ENCODE data around the gene LIPH. TPM values are rescaled to one million over a fixed set of nuclear protein-coding genes. Genes with fewer than 3 reads are reported as not detected.
"Not testable (repeated sequence)": the region's sequence is repeated elsewhere in the genome, so short reads cannot be mapped to it uniquely, and the experiment has no call there.

Gene LIPH
- total RNA-seq, 2 experiments from 2014 or later, result not detected

GRCh38 chr3:185479373-185479945, 72.9 kb downstream of the LIPH start:
- DNase-seq, result no peak
- no peak for ATAC-seq
- POLR2A ChIA-PET, result no interaction called here
- peaks cover 36% of the 10 kb centered on the region for H3K36me3 Mint-ChIP-seq (ENCODE audit: low read depth)
- H3K27ac Mint-ChIP-seq, result no peak overlapping the region
- no peaks in the 10 kb centered on the region for H3K27me3 Mint-ChIP-seq (ENCODE audit: low read depth)
- peaks cover 14% of the 10 kb centered on the region for H3K4me1 Mint-ChIP-seq (ENCODE audit: low read depth)
- CTCF ChIA-PET, result interaction anchor here (2.1 kb wide), 1 partner anchor 80 kb away, joined by 4 read pairs; no protein-coding TSS in a partner anchor
- H3K4me3 Mint-ChIP-seq, result no peak overlapping the region
- H3K9me3 Mint-ChIP-seq (ENCODE audit: insufficient read depth), result peaks cover 10% of the 10 kb centered on the region

GRCh38 chr3:185477316-185477715, 75.1 kb downstream of the LIPH start:
- ChIA-PET CTCF (interaction anchor here (1.0 to 2.1 kb wide), 2 partner anchors 16 to 82 kb away, joined by 3 to 4 read pairs; no protein-coding TSS in a partner anchor), POLR2A (no interaction called here)
- Mint-ChIP-seq H3K27ac (no peak overlapping the region), H3K36me3 (ENCODE audit: low read depth) (peaks cover 31% of the 10 kb centered on the region), H3K27me3 (ENCODE audit: low read depth) (no peaks in the 10 kb centered on the region), H3K4me3 (no peak overlapping the region), H3K9me3 (ENCODE audit: insufficient read depth) (no peaks in the 10 kb centered on the region), H3K4me1 (ENCODE audit: low read depth) (no peaks in the 10 kb centered on the region)
- ATAC-seq (no peak), DNase-seq (no peak)

- H3K27ac Mint-ChIP-seq; CTCF ChIA-PET; ATAC-seq; H3K27me3 Mint-ChIP-seq (ENCODE audit: low read depth); DNase-seq; H3K4me3 Mint-ChIP-seq; H3K9me3 Mint-ChIP-seq (ENCODE audit: insufficient read depth); H3K4me1 Mint-ChIP-seq (ENCODE audit: low read depth); POLR2A ChIA-PET: not testable (repeated sequence)
- H3K36me3 Mint-ChIP-seq (ENCODE audit: low read depth), result peaks cover 17% of the 10 kb centered on the region
These were observed 77.5 kb downstream of the LIPH start for GRCh38 chr3:185474922-185475321.

- Mint-ChIP-seq H3K36me3 (ENCODE audit: low read depth) (peaks cover 16% of the 10 kb centered on the region), H3K4me3 (no peak overlapping the region), H3K4me1 (ENCODE audit: low read depth) (no peaks in the 10 kb centered on the region), H3K27ac (no peak overlapping the region), H3K27me3 (ENCODE audit: low read depth) (no peaks in the 10 kb centered on the region), H3K9me3 (ENCODE audit: insufficient read depth) (no peaks in the 10 kb centered on the region)
- DNase-seq, result no peak
- no peak for ATAC-seq
- CTCF ChIA-PET, result no interaction called here
- POLR2A ChIA-PET, result no interaction called here
These were observed 79.0 kb downstream of the LIPH start for GRCh38 chr3:185473290-185473815.

GRCh38 chr3:185470323-185470722, 82.1 kb downstream of the LIPH start:
- Mint-ChIP-seq H3K4me3 (no peak overlapping the region), H3K4me1 (ENCODE audit: low read depth) (no peaks in the 10 kb centered on the region), H3K27ac (no peak overlapping the region), H3K9me3 (ENCODE audit: insufficient read depth) (no peaks in the 10 kb centered on the region), H3K27me3 (ENCODE audit: low read depth) (no peaks in the 10 kb centered on the region), H3K36me3 (ENCODE audit: low read depth) (peaks cover 10% of the 10 kb centered on the region)
- DNase-seq (no peak), ATAC-seq (no peak)
- ChIA-PET CTCF (interaction anchor here (1.1 to 2.1 kb wide), 4 partner anchors 9 to 89 kb away, joined by 3 to 7 read pairs (median 5); no protein-coding TSS in a partner anchor), POLR2A (no interaction called here)

- Mint-ChIP-seq H3K36me3 (ENCODE audit: low read depth) (peaks cover 7% of the 10 kb centered on the region), H3K27me3 (ENCODE audit: low read depth) (no peaks in the 10 kb centered on the region), H3K27ac (no peak overlapping the region), H3K4me1 (ENCODE audit: low read depth) (no peaks in the 10 kb centered on the region), H3K4me3 (no peak overlapping the region), H3K9me3 (ENCODE audit: insufficient read depth) (no peaks in the 10 kb centered on the region)
- ATAC-seq (no peak), DNase-seq (no peak)
- CTCF ChIA-PET, result interaction anchor here (1.1 to 2.1 kb wide), 5 partner anchors 9 to 90 kb away, joined by 3 to 7 read pairs (median 5); no protein-coding TSS in a partner anchor
- POLR2A ChIA-PET, result no interaction called here
These were observed 82.8 kb downstream of the LIPH start for GRCh38 chr3:185469542-185469941.

- H3K4me3 Mint-ChIP-seq; ATAC-seq; H3K36me3 Mint-ChIP-seq (ENCODE audit: low read depth); CTCF ChIA-PET; H3K9me3 Mint-ChIP-seq (ENCODE audit: insufficient read depth); H3K4me1 Mint-ChIP-seq (ENCODE audit: low read depth); DNase-seq; H3K27ac Mint-ChIP-seq; H3K27me3 Mint-ChIP-seq (ENCODE audit: low read depth); POLR2A ChIA-PET: not testable (repeated sequence)
These were observed 86.3 kb downstream of the LIPH start for GRCh38 chr3:185466123-185466522.

GRCh38 chr3:185465471-185465870, 86.9 kb downstream of the LIPH start:
- CTCF ChIA-PET, result no interaction called here
- H3K4me1 Mint-ChIP-seq (ENCODE audit: low read depth), result no peaks in the 10 kb centered on the region
- DNase-seq (no peak), ATAC-seq (no peak)
- H3K4me3 Mint-ChIP-seq, result no peak overlapping the region
- H3K27ac Mint-ChIP-seq, result no peak overlapping the region
- H3K9me3 Mint-ChIP-seq (ENCODE audit: insufficient read depth), result no peaks in the 10 kb centered on the region
- no peaks in the 10 kb centered on the region for H3K36me3 Mint-ChIP-seq (ENCODE audit: low read depth)
- no peaks in the 10 kb centered on the region for H3K27me3 Mint-ChIP-seq (ENCODE audit: low read depth)
- POLR2A ChIA-PET, result no interaction called here

- DNase-seq (no peak), ATAC-seq (no peak)
- H3K9me3 Mint-ChIP-seq (ENCODE audit: insufficient read depth), result no peaks in the 10 kb centered on the region
- no peak overlapping the region for H3K27ac Mint-ChIP-seq
- H3K4me1 Mint-ChIP-seq (ENCODE audit: low read depth), result no peaks in the 10 kb centered on the region
- POLR2A ChIA-PET, result no interaction called here
- H3K36me3 Mint-ChIP-seq (ENCODE audit: low read depth), result no peaks in the 10 kb centered on the region
- CTCF ChIA-PET, result interaction anchor here (0.7 to 2.6 kb wide), 5 partner anchors 9 to 199 kb away, joined by 3 to 17 read pairs (median 4); no protein-coding TSS in a partner anchor
- no peaks in the 10 kb centered on the region for H3K27me3 Mint-ChIP-seq (ENCODE audit: low read depth)
- H3K4me3 Mint-ChIP-seq, result no peak overlapping the region
These were observed 91.6 kb downstream of the LIPH start for GRCh38 chr3:185460719-185461350.

GRCh38 chr3:185460309-185460708, 92.1 kb downstream of the LIPH start:
- Mint-ChIP-seq H3K27me3 (ENCODE audit: low read depth) (no peaks in the 10 kb centered on the region), H3K9me3 (ENCODE audit: insufficient read depth) (no peaks in the 10 kb centered on the region), H3K4me1 (ENCODE audit: low read depth) (no peaks in the 10 kb centered on the region), H3K27ac (no peak overlapping the region), H3K36me3 (ENCODE audit: low read depth) (no peaks in the 10 kb centered on the region), H3K4me3 (no peak overlapping the region)
- ChIA-PET POLR2A (no interaction called here), CTCF (interaction anchor here (1.1 to 2.6 kb wide), 4 partner anchors 10 to 99 kb away, joined by 3 to 17 read pairs (median 4); no protein-coding TSS in a partner anchor)
- no peak for ATAC-seq
- no peak for DNase-seq

GRCh38 chr3:185457376-185457775, 95.0 kb downstream of the LIPH start:
- Mint-ChIP-seq H3K4me3 (no peak overlapping the region), H3K27ac (no peak overlapping the region), H3K4me1 (ENCODE audit: low read depth) (no peaks in the 10 kb centered on the region), H3K27me3 (ENCODE audit: low read depth) (no peaks in the 10 kb centered on the region), H3K9me3 (ENCODE audit: insufficient read depth) (no peaks in the 10 kb centered on the region), H3K36me3 (ENCODE audit: low read depth) (no peaks in the 10 kb centered on the region)
- DNase-seq, result no peak
- POLR2A ChIA-PET, result no interaction called here
- ATAC-seq, result no peak
- CTCF ChIA-PET, result no interaction called here
